Liver (tissue), 3 donors: Measurements from ENCODE around the gene GDI1.

Experiments used
- CTCF ChIP-seq: fragments of 150-350 bp; IDR thresholded peaks from 2 replicates; pipeline ENCODE4 v1.5.1; 2017; ENCODE audit warnings: improper control_type of control experiment, low read depth, low read length; ENCODE audit not compliant: missing input control
- EGR1 ChIP-seq, 2 donors: IDR thresholded peaks; 2 replicates each; pipeline ENCODE4 v1.6.1; 2016 to 2018; ENCODE audit warnings: antibody characterized with exemption in 2 of 2, low read depth in 2 of 2
- FOXA2 ChIP-seq: IDR thresholded peaks from 2 replicates; pipeline ENCODE4 v1.6.1; 2016; ENCODE audit warnings: antibody characterized with exemption
- GABPA ChIP-seq, 2 donors: IDR thresholded peaks in 1 of 2; conservative IDR thresholded peaks in 1 of 2; 2 replicates each; pipeline ENCODE4 v1.6.1; 2016; ENCODE audit warnings: antibody characterized with exemption in 2 of 2, mild to moderate bottlenecking in 1 of 2, moderate library complexity in 1 of 2
- JUND ChIP-seq, 2 donors: IDR thresholded peaks; 2 replicates each; pipeline ENCODE4 v1.6.1; 2016; ENCODE audit warnings: antibody characterized with exemption in 2 of 2
- RAD21 ChIP-seq, 2 donors: IDR thresholded peaks; 2 replicates each; pipeline ENCODE4 v1.6.1; 2016; ENCODE audit warnings: antibody characterized with exemption in 2 of 2, mild to moderate bottlenecking in 2 of 2
- REST ChIP-seq: IDR thresholded peaks from 2 replicates; pipeline ENCODE4 v1.6.1; 2016; ENCODE audit warnings: antibody characterized with exemption, mild to moderate bottlenecking
- RXRA ChIP-seq, 2 donors: IDR thresholded peaks; 2 replicates each; pipeline ENCODE4 v1.6.1; 2017 to 2018; ENCODE audit warnings: antibody characterized with exemption in 2 of 2, mild to moderate bottlenecking in 1 of 2
- SP1 ChIP-seq: IDR thresholded peaks from 2 replicates; pipeline ENCODE4 v1.6.1; 2018; ENCODE audit warnings: antibody characterized with exemption, mild to moderate bottlenecking
- TAF1 ChIP-seq: conservative IDR thresholded peaks from 2 replicates; pipeline ENCODE4 v1.6.1; 2016; ENCODE audit warnings: antibody characterized with exemption, mild to moderate bottlenecking
- YY1 ChIP-seq: IDR thresholded peaks from 2 replicates; pipeline ENCODE4 v1.6.1; 2016; ENCODE audit warnings: antibody characterized with exemption, mild to moderate bottlenecking
- TF ChIP-seq, protein P1 (sequence below): IDR thresholded peaks from 2 replicates; pipeline ENCODE4 v1.6.1; 2016; ENCODE audit warnings: antibody characterized with exemption
- TF ChIP-seq, protein P2 (sequence below): IDR thresholded peaks from 2 replicates; pipeline ENCODE4 v1.6.1; 2016; ENCODE audit warnings: antibody characterized with exemption
- donor health status: healthy.
- donor health status: healthy.

DNA sequence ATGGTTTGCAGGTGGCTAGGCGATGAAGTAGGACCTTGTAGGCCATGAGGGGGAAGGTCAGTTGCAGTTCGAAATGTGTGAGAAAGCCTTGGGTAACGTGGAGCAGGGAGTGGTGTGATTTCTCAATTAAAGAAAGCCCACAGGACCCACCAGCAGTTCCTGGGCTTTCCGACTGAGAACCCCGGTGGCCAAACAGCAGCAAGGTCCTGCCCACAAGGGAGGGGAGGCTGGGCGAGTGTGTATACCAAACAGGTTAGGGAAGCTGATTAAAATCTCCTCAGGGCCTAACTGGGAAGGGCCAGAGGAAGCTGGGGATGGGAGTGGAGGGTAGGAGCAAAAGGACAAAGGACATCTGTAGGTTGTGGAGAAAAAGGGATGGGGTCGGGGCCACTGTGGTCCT, 6.0 kb upstream of the GDI1 start:
- TF ChIP-seq TAF1: no peak
- no peak for TF ChIP-seq REST
- TF ChIP-seq, protein P1, sequence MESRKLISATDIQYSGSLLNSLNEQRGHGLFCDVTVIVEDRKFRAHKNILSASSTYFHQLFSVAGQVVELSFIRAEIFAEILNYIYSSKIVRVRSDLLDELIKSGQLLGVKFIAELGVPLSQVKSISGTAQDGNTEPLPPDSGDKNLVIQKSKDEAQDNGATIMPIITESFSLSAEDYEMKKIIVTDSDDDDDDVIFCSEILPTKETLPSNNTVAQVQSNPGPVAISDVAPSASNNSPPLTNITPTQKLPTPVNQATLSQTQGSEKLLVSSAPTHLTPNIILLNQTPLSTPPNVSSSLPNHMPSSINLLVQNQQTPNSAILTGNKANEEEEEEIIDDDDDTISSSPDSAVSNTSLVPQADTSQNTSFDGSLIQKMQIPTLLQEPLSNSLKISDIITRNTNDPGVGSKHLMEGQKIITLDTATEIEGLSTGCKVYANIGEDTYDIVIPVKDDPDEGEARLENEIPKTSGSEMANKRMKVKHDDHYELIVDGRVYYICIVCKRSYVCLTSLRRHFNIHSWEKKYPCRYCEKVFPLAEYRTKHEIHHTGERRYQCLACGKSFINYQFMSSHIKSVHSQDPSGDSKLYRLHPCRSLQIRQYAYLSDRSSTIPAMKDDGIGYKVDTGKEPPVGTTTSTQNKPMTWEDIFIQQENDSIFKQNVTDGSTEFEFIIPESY: no peak
- no peak for TF ChIP-seq FOXA2
- TF ChIP-seq SP1: no peak
- TF ChIP-seq CTCF: no peak
- TF ChIP-seq GABPA (IDR thresholded peaks at IDR 0.05 in 1 of 2, conservative IDR thresholded peaks at IDR 0.05 in 1 of 2): no peak
- no peak for TF ChIP-seq EGR1 (IDR thresholded peaks at IDR 0.05; ENCODE audit: low read depth in 2 of 2)
- TF ChIP-seq, protein P2, sequence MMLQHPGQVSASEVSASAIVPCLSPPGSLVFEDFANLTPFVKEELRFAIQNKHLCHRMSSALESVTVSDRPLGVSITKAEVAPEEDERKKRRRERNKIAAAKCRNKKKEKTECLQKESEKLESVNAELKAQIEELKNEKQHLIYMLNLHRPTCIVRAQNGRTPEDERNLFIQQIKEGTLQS: no peak
- TF ChIP-seq RAD21 (IDR thresholded peaks at IDR 0.05): no peak
- no peak for TF ChIP-seq YY1
- TF ChIP-seq JUND (IDR thresholded peaks at IDR 0.05): no peak
- TF ChIP-seq RXRA (IDR thresholded peaks at IDR 0.05): no peak
